Common myeloid progenitor, CD34-positive (primary cell): Measurements from ENCODE around the gene KCNAB3.

Source experiments
- CTCF ChIA-PET: fragments of 350-600 bp; sonication (Branson Sonifier 250); formaldehyde crosslinking; loops from one replicate; lab custom pipeline; 2021; ENCODE audit warnings: antibody characterized with exemption; lab: Charles Lee
- POLR2A ChIA-PET: fragments of 350-600 bp; sonication (Branson Sonifier 250); formaldehyde crosslinking; loops from one replicate; lab custom pipeline; 2021; ENCODE audit warnings: antibody characterized with exemption; lab: Charles Lee
- DNase-seq, 3 donors: peaks; one replicate each; pipeline versions ENCODE4 v3.0.0 to v3.0.0-alpha.2; 2013
- H3K27ac ChIP-seq, 2 experiments: 1 replicate in 1 of 2; 2 replicates in 1 of 2; pipeline ENCODE4 v1.7.0; 2013; ENCODE audit warnings: inconsistent platforms in 2 of 2, low read length in 2 of 2, mild to moderate bottlenecking in 2 of 2, low read depth in 1 of 2, moderate library complexity in 1 of 2; ENCODE audit not compliant: severe bottlenecking in 2 of 2, insufficient read depth in 1 of 2, poor library complexity in 1 of 2
- H3K27me3 ChIP-seq, 5 experiments: replicated peaks in 2 of 5; 1 replicate in 3 of 5; 2 replicates in 2 of 5; pipeline versions ENCODE4 v1.6.1 to v1.7.0; 2013; ENCODE audit warnings: low read length in 4 of 5, mild to moderate bottlenecking in 2 of 5, moderate library complexity in 2 of 5, inconsistent platforms in 1 of 5; ENCODE audit not compliant: insufficient read depth in 5 of 5, control insufficient read depth in 4 of 5
- H3K36me3 ChIP-seq, 4 experiments: 1 replicate in 2 of 4; 2 replicates in 2 of 4; pipeline versions ENCODE4 v1.6.1 to v1.7.0; 2013; ENCODE audit warnings: low read length in 3 of 4, control low read depth in 1 of 4, mild to moderate bottlenecking in 1 of 4; ENCODE audit not compliant: control insufficient read depth in 4 of 4, insufficient read depth in 4 of 4
- H3K4me1 ChIP-seq, 4 experiments: 1 replicate in 3 of 4; 2 replicates in 1 of 4; pipeline versions ENCODE4 v1.6.1 to v1.7.1; 2013; ENCODE audit warnings: low read length in 3 of 4, mild to moderate bottlenecking in 3 of 4, control low read depth in 1 of 4, inconsistent platforms in 1 of 4, moderate library complexity in 1 of 4; ENCODE audit not compliant: control insufficient read depth in 4 of 4, insufficient read depth in 4 of 4; ENCODE audit errors: control extremely low read depth in 1 of 4
- H3K4me3 ChIP-seq, 7 experiments: 1 replicate in 4 of 7; 2 replicates in 3 of 7; pipeline versions ENCODE4 v1.5.1 to v1.7.0; 2013; ENCODE audit warnings: mild to moderate bottlenecking in 7 of 7, low read length in 6 of 7, moderate library complexity in 6 of 7, inconsistent platforms in 2 of 7, low read depth in 2 of 7, control low read depth in 1 of 7; ENCODE audit not compliant: insufficient read depth in 4 of 7, control insufficient read depth in 1 of 7; ENCODE audit errors: extremely low read depth in 1 of 7
- H3K9me3 ChIP-seq, 5 experiments: 1 replicate in 4 of 5; 2 replicates in 1 of 5; pipeline versions ENCODE4 v1.6.1 to v1.7.1; 2013; ENCODE audit warnings: low read length in 4 of 5, mild to moderate bottlenecking in 2 of 5, inconsistent platforms in 1 of 5, low read depth in 1 of 5, moderate library complexity in 1 of 5; ENCODE audit not compliant: control insufficient read depth in 4 of 5, insufficient read depth in 2 of 5; ENCODE audit errors: control extremely low read depth in 1 of 5
- WGBS: methylation state at CpG from one replicate; pipeline ENCODE4 v1.1.5; 2013; ENCODE audit not compliant: insufficient coverage; 5-methylcytosine and 5-hydroxymethylcytosine counted together

KCNAB3 gene

DNA sequence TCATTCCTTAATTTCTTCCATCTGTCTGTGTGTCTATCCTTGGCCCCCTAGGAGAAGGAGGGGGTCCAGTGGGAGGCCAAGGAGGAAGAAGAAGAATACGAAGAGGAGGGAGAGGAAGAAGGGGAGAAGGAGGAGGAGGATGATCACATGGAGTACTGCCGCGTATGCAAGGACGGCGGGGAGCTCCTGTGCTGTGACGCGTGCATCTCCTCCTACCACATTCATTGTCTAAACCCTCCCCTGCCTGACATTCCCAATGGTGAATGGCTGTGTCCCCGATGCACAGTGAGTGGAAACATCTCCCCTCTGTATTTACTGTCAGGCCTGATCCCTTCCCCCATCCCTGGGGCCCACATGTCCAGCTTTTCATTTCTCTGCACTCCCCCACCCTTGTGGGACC lies 34.8 kb downstream of the KCNAB3 start:
- DNase-seq = no peak
- ChIA-PET CTCF (interaction anchor here (1.0 to 15.0 kb wide), 2 partner anchors 29 to 70 kb away, joined by 3 to 316 read pairs; no protein-coding TSS in a partner anchor), POLR2A (no interaction called here)
- Histone ChIP-seq H3K27me3 (no peaks in the 10 kb centered on the region), H3K4me1 (peaks cover 0 to 2% (median 1%) of the 10 kb centered on the region in 4 experiments), H3K36me3 (peaks cover 12 to 85% (median 70%) of the 10 kb centered on the region in 4 experiments), H3K9me3 (no peaks in the 10 kb centered on the region), H3K4me3 (no peak overlapping the region), H3K27ac (no peak overlapping the region)
- 100% methylated on average over 5 of the region's 8 CpGs for WGBS

DNA sequence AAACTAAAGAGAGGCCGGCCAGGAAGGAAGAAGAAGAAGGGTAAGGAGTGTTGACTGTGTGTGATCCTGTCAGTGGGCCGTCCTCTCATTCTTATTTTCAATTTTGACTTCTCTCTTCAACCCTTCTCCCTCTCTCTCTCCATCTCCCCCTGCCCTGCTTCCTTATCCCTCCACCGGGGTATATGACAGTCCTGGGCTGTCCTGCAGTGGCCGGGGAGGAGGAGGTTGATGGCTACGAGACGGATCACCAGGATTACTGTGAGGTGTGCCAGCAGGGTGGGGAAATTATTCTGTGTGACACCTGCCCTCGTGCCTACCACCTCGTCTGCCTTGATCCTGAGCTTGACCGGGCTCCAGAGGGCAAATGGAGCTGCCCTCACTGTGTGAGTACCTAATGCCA lies 35.4 kb downstream of the KCNAB3 start:
- H3K4me3 ChIP-seq = no peak overlapping the region
- no peaks in the 10 kb centered on the region for H3K27me3 ChIP-seq
- peaks cover 2 to 8% (median 7%) of the 10 kb centered on the region in 4 experiments for H3K4me1 ChIP-seq
- no peak for DNase-seq
- no peaks in the 10 kb centered on the region for H3K9me3 ChIP-seq
- H3K36me3 ChIP-seq = peaks cover 9 to 81% (median 67%) of the 10 kb centered on the region in 4 experiments
- WGBS = 88% methylated on average over 4 of the region's 9 CpGs
- H3K27ac ChIP-seq = peak overlapping the region in 1 of 2 experiments; percentile 34
- POLR2A ChIA-PET = no interaction called here
- CTCF ChIA-PET = interaction anchor here (15.0 kb wide), 1 partner anchor 29 kb away, joined by 316 read pairs; no protein-coding TSS in a partner anchor

DNA sequence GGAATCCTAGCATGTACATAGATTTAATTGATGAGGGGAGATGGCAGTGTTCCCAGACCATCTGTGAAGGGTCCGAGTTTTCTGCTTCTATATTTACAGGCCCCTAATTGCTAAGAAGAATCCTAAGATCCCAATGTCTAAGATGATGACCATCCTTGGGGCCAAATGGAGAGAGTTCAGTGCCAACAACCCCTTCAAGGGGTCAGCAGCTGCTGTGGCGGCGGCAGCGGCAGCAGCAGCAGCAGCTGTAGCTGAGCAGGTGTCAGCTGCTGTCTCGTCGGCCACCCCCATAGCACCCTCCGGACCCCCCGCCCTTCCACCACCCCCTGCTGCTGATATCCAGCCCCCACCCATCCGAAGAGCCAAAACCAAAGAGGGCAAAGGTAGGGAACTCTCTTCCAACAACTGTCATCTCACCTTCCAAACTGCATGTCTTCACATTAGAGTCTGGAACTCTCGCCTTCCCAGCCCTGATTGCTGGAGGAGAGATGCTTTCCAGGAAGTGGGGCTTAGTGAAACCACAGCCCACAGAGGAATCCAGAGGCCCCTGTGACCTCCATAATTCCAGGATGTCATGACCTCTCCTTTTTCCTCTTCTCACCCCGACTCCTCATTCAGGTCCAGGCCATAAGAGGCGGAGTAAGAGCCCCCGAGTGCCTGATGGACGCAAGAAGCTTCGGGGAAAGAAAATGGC lies 36.3 kb downstream of the KCNAB3 start:
- H3K4me1 ChIP-seq = peaks cover 7 to 17% (median 16%) of the 10 kb centered on the region in 4 experiments
- no peak for DNase-seq
- POLR2A ChIA-PET = no interaction called here
- H3K27me3 ChIP-seq = no peaks in the 10 kb centered on the region
- H3K27ac ChIP-seq = no peak overlapping the region
- CTCF ChIA-PET = interaction anchor here (1.5 to 5.4 kb wide), 2 partner anchors 24 to 31 kb away, joined by 7 to 60 read pairs; no protein-coding TSS in a partner anchor
- WGBS = 95% methylated on average over 7 of the region's 15 CpGs
- no peak overlapping the region for H3K4me3 ChIP-seq
- H3K9me3 ChIP-seq = no peaks in the 10 kb centered on the region
- peaks cover 9 to 72% (median 58%) of the 10 kb centered on the region in 4 experiments for H3K36me3 ChIP-seq

DNA sequence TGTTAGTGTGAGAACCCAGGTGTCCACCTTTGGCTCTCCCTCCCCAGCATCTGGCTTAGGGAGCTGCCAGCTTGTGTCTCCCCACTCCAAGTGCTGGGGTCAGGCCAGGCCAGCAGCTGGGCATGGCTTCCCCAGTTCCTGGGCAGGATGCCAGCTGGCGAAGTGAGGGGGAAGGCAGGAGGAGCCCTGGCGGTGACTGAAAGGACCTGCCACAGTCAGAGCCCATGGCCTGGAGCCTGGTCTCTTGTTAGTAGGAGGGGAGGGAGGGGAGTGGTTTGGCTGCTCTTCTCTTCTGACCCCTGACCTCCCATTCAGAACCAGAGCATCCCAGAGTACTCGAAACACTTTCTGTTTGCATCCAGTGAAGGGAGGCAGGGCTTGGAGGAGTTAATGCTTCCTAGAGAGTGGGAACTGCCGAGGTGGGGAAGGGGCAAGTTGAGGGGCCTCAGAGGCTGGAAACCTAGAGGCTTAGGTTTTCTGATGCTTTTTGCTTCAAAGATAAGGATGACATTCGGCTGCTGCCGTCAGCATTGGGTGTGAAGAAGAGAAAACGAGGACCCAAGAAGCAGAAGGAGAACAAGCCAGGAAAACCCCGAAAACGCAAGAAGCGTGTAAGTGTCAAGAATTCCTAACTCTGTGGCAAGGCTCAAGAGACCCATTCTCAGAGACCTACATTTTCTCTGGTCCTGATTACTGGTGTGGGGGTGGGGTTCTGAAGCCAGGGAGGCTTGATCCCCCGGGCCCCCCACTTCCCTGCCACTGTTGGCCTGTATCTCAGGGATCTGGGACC lies 40.3 kb downstream of the KCNAB3 start:
- Histone ChIP-seq H3K36me3 (peaks cover 4 to 42% (median 29%) of the 10 kb centered on the region in 4 experiments), H3K27me3 (no peaks in the 10 kb centered on the region), H3K4me1 (peaks cover 7 to 46% (median 43%) of the 10 kb centered on the region in 4 experiments), H3K27ac (peak overlapping the region in 1 of 2 experiments; percentile 83), H3K9me3 (no peaks in the 10 kb centered on the region), H3K4me3 (peak overlapping the region in 5 of 7 experiments; percentile 13 to 96 (median 82))
- DNase-seq = peak; percentile 85 to 89 (median 89)
- POLR2A ChIA-PET = interaction anchor here (0.6 to 1.0 kb wide), 2 partner anchors 32 to 95 kb away, joined by 3 read pairs; partner anchors contain the start of gene NAA38
- 61% methylated on average over 10 of the region's 11 CpGs for WGBS
- CTCF ChIA-PET = interaction anchor here (1.1 to 5.4 kb wide), 8 partner anchors 11 to 52 kb away, joined by 3 to 60 read pairs (median 5); partner anchors contain the start of genes CYB5D1 and NAA38

- Histone ChIP-seq H3K9me3 (no peaks in the 10 kb centered on the region), H3K4me1 (peaks cover 7 to 54% (median 48%) of the 10 kb centered on the region in 4 experiments), H3K4me3 (peak within 1 kb of the TSS; percentile 51 to 96 (median 82)), H3K36me3 (peaks cover 4 to 32% (median 20%) of the 10 kb centered on the region in 4 experiments), H3K27me3 (no peaks in the 10 kb centered on the region), H3K27ac (peak within 1 kb of the TSS; percentile 12 to 83)
- ChIA-PET CTCF (interaction anchor here (1.1 to 5.4 kb wide), 8 partner anchors 12 to 51 kb away, joined by 3 to 60 read pairs (median 5); partner anchors contain the start of genes CYB5D1 and NAA38), POLR2A (interaction anchor here (1.0 kb wide), 1 partner anchor 31 kb away, joined by 3 read pairs; the partner anchor contains the start of gene NAA38)
- DNase-seq = peak in 2 of 3 donors; percentile 43 to 52
- WGBS = 59% methylated on average over 15 of the region's 18 CpGs
Observed at GRCh38 chr17:7888184-7888920, 41.3 kb downstream of the KCNAB3 start, which contains the start of gene CHD3. Gene CHD3 (plus strand): TSS chr17:7888789. CDS start chr17:7889001, 212 bp downstream.

DNA sequence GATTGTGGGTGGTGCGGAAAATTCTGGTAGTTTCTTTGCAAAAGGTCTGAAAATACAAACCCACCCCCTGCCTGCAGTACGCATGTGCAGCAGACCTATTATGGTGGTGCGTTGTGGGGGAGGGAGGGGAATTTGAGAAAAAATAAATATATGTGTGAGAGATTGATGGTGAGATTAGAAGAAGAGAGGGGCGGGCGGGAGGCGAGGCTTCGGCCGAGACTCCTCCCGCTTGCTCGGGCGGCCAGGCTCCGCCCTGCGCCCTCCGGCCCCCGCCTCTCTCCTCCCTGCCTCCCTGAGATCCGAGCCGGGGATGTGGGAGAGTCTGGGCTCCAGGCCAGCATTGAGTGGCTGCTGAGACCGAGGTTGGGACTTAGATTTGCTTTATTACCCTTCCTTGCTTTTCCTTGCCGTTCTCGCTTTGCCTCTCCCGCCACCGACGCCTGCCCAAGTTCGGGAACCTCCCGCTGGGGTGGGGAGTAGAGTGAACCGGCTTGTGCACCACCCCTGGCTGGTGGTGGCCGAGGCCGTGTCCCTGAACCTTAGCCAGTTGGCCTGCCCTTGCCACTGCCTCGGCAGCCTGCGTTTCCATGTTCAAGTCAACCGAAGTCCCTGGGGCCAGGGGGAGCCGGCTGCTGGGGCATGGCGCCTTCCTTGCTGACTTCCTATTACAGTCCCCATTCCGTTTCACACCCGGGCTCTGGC lies 42.0 kb downstream of the KCNAB3 start:
- peak; percentile 91 to 96 (median 95) for DNase-seq
- CTCF ChIA-PET = interaction anchor here (5.4 kb wide), 1 partner anchor 25 kb away, joined by 60 read pairs; no protein-coding TSS in a partner anchor
- Histone ChIP-seq H3K27ac (peak overlapping the region; percentile 47 to 83), H3K4me3 (peak overlapping the region; percentile 51 to 96 (median 82)), H3K36me3 (peaks cover 4 to 26% (median 17%) of the 10 kb centered on the region in 4 experiments), H3K9me3 (no peaks in the 10 kb centered on the region), H3K4me1 (peaks cover 7 to 60% (median 51%) of the 10 kb centered on the region in 4 experiments), H3K27me3 (no peaks in the 10 kb centered on the region)
- POLR2A ChIA-PET = no interaction called here
- 0% methylated on average over 24 of the region's 35 CpGs for WGBS
